HG02884 (cell line): ENCODE data around the gene RBM34.
"Not testable (repeated sequence)": the region's sequence is repeated elsewhere in the genome, so short reads cannot be mapped to it uniquely, and the experiment has no call there.

Experiments
- ATAC-seq: cut with Tn5 transposase; IDR thresholded peaks from one replicate; pipeline ENCODE4 v1.9.1; 2021; ENCODE audit warnings: mild to moderate bottlenecking, moderate library complexity; ENCODE audit not compliant: unreplicated experiment

The RBM34 gene

GRCh38 chr1:235122348-235122747, 38.7 kb downstream of the RBM34 start:
- ATAC-seq: no peak

- ATAC-seq: no peak
These were observed 47.7 kb downstream of the RBM34 start for GRCh38 chr1:235113183-235113917.

GRCh38 chr1:235112297-235113182, 48.5 kb downstream of the RBM34 start:
- ATAC-seq: no peak

GRCh38 chr1:235111107-235111506, 49.9 kb downstream of the RBM34 start:
- no peak for ATAC-seq

- no peak for ATAC-seq
These were observed 52.2 kb downstream of the RBM34 start for GRCh38 chr1:235108876-235109275.

- ATAC-seq: no peak
These were observed 52.9 kb downstream of the RBM34 start for GRCh38 chr1:235108185-235108593.

- ATAC-seq: no peak
These were observed 53.5 kb downstream of the RBM34 start for GRCh38 chr1:235107368-235108184.

- ATAC-seq: no peak
These were observed 54.6 kb downstream of the RBM34 start for GRCh38 chr1:235106457-235106856.

GRCh38 chr1:235105051-235106043, 55.7 kb downstream of the RBM34 start:
- peak; percentile 84 for ATAC-seq

GRCh38 chr1:235102993-235103411, 58.0 kb downstream of the RBM34 start:
- ATAC-seq: no peak

GRCh38 chr1:235102259-235102582, 58.8 kb downstream of the RBM34 start:
- ATAC-seq: no peak

GRCh38 chr1:235101558-235102258, 59.3 kb downstream of the RBM34 start:
- no peak for ATAC-seq

GRCh38 chr1:235100194-235100772, 60.8 kb downstream of the RBM34 start:
- no peak for ATAC-seq

GRCh38 chr1:235098991-235099390, 62.1 kb downstream of the RBM34 start:
- no peak for ATAC-seq

- no peak for ATAC-seq
These were observed 62.5 kb downstream of the RBM34 start for GRCh38 chr1:235098547-235098946.

- ATAC-seq: not testable (repeated sequence)
These were observed 63.5 kb downstream of the RBM34 start for GRCh38 chr1:235097501-235097900.

GRCh38 chr1:235095938-235096562, 65.0 kb downstream of the RBM34 start:
- no peak for ATAC-seq

GRCh38 chr1:235093696-235094592, 67.1 kb downstream of the RBM34 start:
- no peak for ATAC-seq
